ENCODE data around the gene GSG1. TPM values are rescaled to one million over a fixed set of nuclear protein-coding genes. Genes with fewer than 3 reads are reported as not detected.

Gene GSG1
- total RNA-seq, 1 experiment from 2014 or later, result not detected

DNA sequence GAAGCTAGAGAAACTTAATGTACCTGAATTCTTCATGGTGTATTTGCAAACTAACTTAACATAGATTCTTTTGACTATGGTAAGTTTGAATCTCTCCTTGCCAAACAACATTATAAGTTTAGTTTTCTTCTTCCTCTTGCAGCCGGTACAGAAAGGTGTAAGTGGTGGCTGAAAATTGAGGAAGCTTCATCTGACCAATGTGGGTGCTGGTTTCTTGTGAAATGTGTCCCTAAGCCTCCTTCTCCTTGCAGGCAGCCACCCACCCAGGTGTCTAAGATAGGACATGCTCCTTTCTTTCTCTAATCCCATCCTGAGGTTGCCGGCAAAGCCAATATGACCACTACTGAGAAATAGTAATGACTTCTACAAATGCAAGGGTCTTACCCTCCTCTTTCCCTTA, 20.6 kb downstream of the GSG1 start:
- no peak overlapping the region for H2AFZ ChIP-seq (ENCODE audit: low read depth, low read length, poor library complexity, severe bottlenecking)
- H3K27me3 ChIP-seq (ENCODE audit: insufficient read depth, low read length), result no peaks in the 10 kb centered on the region
- H3K9me3 ChIP-seq (ENCODE audit: control insufficient read depth in 1 of 2, insufficient read depth in 1 of 2, low read depth in 1 of 2, low read length in 2 of 2), result no peaks in the 10 kb centered on the region
- H3K36me3 ChIP-seq (ENCODE audit: control insufficient read depth in 1 of 2, insufficient read depth in 2 of 2, low read length in 2 of 2), result 0 out of 4 replicates have a peak, but pooled peaks cover 0 to 3% of the 10 kb centered on the region in 2 experiments
- H3K4me2 ChIP-seq (ENCODE audit: low read length), result no peak overlapping the region
- no peaks in the 10 kb centered on the region for H4K20me1 ChIP-seq (ENCODE audit: insufficient read depth)
- H3K4me3 ChIP-seq (replicated peaks in 1 of 2; ENCODE audit: low read depth in 1 of 2, low read length in 2 of 2), result no peak overlapping the region
- DNase-seq (ENCODE audit: low read depth, low spot score) (no peak), ATAC-seq (no peak)
- RAD21 ChIA-PET (ENCODE audit: low non-redundant PET in 1 of 2, low total read pairs in 2 of 2, uncharacterized antibody in 2 of 2, unreplicated experiment in 2 of 2), result no interaction called here
- BruUV-seq (replicated peaks), result no TSS peak
- CTCF ChIA-PET, result no interaction called here
- POLR2A ChIA-PET, result no interaction called here
- H3K4me1 ChIP-seq (ENCODE audit: control insufficient read depth in 1 of 2, insufficient read depth in 2 of 2, low read length in 2 of 2), result no peaks in the 10 kb centered on the region
- H3K79me2 ChIP-seq (ENCODE audit: insufficient read depth, low read length), result no peaks in the 10 kb centered on the region
- no peak for TF ChIP-seq ZNF274 (IDR thresholded peaks at IDR 0.05; ENCODE audit: low read depth, low read length)
- TF ChIP-seq, protein P1, sequence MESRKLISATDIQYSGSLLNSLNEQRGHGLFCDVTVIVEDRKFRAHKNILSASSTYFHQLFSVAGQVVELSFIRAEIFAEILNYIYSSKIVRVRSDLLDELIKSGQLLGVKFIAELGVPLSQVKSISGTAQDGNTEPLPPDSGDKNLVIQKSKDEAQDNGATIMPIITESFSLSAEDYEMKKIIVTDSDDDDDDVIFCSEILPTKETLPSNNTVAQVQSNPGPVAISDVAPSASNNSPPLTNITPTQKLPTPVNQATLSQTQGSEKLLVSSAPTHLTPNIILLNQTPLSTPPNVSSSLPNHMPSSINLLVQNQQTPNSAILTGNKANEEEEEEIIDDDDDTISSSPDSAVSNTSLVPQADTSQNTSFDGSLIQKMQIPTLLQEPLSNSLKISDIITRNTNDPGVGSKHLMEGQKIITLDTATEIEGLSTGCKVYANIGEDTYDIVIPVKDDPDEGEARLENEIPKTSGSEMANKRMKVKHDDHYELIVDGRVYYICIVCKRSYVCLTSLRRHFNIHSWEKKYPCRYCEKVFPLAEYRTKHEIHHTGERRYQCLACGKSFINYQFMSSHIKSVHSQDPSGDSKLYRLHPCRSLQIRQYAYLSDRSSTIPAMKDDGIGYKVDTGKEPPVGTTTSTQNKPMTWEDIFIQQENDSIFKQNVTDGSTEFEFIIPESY (IDR thresholded peaks at IDR 0.05; ENCODE audit: extremely low read depth, insufficient replicate concordance, low read length), result no peak
- no peak for TF ChIP-seq FOSL1 (IDR thresholded peaks at IDR 0.05; ENCODE audit: low read depth)
- no peak for TF ChIP-seq EGR1 (IDR thresholded peaks at IDR 0.05; ENCODE audit: low read depth)
- TF ChIP-seq, protein P2, sequence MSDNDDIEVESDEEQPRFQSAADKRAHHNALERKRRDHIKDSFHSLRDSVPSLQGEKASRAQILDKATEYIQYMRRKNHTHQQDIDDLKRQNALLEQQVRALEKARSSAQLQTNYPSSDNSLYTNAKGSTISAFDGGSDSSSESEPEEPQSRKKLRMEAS (IDR thresholded peaks at IDR 0.05), result no peak
- no peak for TF ChIP-seq SRF (IDR thresholded peaks at IDR 0.05; ENCODE audit: low read depth)
- no peak for TF ChIP-seq EZH2phosphoT487 (IDR thresholded peaks at IDR 0.05; ENCODE audit: borderline replicate concordance)
- no peak for TF ChIP-seq POLR2AphosphoS5 (IDR thresholded peaks at IDR 0.05; ENCODE audit: low read depth, low read length)
- TF ChIP-seq, protein P3, sequence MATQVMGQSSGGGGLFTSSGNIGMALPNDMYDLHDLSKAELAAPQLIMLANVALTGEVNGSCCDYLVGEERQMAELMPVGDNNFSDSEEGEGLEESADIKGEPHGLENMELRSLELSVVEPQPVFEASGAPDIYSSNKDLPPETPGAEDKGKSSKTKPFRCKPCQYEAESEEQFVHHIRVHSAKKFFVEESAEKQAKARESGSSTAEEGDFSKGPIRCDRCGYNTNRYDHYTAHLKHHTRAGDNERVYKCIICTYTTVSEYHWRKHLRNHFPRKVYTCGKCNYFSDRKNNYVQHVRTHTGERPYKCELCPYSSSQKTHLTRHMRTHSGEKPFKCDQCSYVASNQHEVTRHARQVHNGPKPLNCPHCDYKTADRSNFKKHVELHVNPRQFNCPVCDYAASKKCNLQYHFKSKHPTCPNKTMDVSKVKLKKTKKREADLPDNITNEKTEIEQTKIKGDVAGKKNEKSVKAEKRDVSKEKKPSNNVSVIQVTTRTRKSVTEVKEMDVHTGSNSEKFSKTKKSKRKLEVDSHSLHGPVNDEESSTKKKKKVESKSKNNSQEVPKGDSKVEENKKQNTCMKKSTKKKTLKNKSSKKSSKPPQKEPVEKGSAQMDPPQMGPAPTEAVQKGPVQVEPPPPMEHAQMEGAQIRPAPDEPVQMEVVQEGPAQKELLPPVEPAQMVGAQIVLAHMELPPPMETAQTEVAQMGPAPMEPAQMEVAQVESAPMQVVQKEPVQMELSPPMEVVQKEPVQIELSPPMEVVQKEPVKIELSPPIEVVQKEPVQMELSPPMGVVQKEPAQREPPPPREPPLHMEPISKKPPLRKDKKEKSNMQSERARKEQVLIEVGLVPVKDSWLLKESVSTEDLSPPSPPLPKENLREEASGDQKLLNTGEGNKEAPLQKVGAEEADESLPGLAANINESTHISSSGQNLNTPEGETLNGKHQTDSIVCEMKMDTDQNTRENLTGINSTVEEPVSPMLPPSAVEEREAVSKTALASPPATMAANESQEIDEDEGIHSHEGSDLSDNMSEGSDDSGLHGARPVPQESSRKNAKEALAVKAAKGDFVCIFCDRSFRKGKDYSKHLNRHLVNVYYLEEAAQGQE (IDR thresholded peaks at IDR 0.05; ENCODE audit: low read depth), result no peak
- TF ChIP-seq CEBPB (IDR thresholded peaks at IDR 0.05; ENCODE audit: low read depth), result no peak
- TF ChIP-seq TCF7L2 (IDR thresholded peaks at IDR 0.05; ENCODE audit: borderline replicate concordance, extremely low read depth, insufficient read depth, insufficient read length), result no peak
- TF ChIP-seq SIN3A (IDR thresholded peaks at IDR 0.05; ENCODE audit: low read depth), result no peak
- TF ChIP-seq RAD21 (IDR thresholded peaks at IDR 0.05; ENCODE audit: low read depth), result no peak
- TF ChIP-seq EZH2 (IDR thresholded peaks at IDR 0.05), result no peak
- TF ChIP-seq CBX3 (IDR thresholded peaks at IDR 0.05; ENCODE audit: low read depth), result no peak
- intact Hi-C loops (cut with micrococcal nuclease), result no loop called here
- H3K9ac ChIP-seq (ENCODE audit: low read length), result no peak overlapping the region
- H3K9me2 ChIP-seq (ENCODE audit: insufficient read depth), result no peaks in the 10 kb centered on the region
- H3K27ac ChIP-seq (ENCODE audit: low read depth, low read length), result no peak overlapping the region
